ENCODE measurements around the gene GRID1.

The GRID1 gene

DNA sequence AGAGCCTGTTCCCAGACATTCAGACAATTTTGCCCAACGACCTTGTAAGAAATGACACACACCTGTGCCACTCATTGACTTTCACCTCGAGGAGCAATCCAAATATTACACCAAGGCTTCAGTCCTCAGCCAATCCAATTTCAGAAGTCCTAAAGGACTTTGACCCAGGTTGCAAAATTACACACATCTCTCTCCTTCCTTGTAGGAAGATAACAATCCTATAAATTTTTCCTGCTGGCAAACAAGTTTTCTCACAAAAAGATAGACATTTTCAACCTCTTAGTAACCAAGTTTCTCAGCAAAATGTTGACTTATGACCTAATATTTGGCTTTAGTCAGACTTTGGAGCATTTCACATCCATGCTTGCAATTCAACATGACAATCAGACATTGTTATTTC, 745.0 kb downstream of the GRID1 start:
- no peak for DNase-seq

DNA sequence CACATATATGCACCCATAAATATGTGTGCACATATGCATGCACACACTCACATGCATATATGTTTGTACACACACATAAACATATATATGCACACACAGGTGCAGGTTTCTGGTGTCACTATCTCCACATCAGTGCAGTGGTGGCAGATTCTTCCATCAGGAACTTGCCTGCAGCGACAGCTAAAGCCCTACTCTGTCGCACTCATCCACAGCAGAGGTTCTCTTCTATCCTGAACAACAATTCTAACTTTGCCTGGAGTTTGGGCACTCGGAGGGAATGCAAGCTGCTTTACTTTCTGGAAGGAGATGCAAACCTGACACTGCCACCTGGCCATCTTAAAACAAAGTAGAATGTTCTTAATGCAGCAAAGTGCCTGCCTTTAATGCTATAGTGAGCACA, 745.8 kb downstream of the GRID1 start:
- DNase-seq = no peak

GRCh38 chr10:85619832-85620231, 746.8 kb downstream of the GRID1 start:
- no peak for DNase-seq

- no peak for DNase-seq
Observed at GRCh38 chr10:85618841-85619240, 747.8 kb downstream of the GRID1 start.

- no peak for DNase-seq
Observed at GRCh38 chr10:85617751-85618546, 748.6 kb downstream of the GRID1 start.

DNA sequence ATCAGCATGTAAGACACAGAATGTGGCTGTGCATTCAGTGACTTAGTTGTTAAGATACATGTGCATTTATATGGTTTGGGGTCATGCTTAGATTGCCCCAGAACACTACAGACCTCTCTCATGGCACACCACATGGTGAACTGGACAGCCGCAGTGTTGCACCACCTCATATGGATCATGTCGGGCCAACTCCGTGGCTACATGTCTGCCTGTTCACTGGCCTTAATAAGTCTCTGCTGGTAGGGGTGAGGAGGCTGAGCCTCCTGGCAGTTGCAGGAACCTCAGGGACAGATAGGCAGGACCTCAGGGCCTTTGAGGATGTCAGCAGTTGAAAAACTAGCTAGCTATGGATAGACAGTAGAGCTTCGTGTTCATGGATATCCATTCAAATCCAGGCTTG, 751.0 kb downstream of the GRID1 start:
- DNase-seq = no peak

DNA sequence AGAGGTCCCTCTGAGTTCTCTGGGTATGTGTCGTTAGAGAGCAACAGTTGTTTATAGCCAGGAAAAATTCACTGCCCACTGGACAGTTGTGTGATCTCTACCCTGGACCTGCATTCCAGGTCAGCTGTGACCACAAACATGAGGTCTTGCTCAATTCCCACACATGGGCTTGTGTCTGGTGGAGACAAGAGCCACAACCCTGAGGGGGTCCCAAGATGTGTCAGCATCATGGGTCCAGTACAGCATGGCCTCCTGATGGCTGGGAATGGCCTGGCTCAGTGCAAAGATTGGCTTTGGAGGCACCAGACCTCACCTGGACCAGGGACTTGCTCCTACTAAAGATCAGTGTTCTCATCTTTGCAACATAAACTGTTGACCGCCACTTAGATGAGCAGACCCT, 751.6 kb downstream of the GRID1 start:
- DNase-seq = no peak

DNA sequence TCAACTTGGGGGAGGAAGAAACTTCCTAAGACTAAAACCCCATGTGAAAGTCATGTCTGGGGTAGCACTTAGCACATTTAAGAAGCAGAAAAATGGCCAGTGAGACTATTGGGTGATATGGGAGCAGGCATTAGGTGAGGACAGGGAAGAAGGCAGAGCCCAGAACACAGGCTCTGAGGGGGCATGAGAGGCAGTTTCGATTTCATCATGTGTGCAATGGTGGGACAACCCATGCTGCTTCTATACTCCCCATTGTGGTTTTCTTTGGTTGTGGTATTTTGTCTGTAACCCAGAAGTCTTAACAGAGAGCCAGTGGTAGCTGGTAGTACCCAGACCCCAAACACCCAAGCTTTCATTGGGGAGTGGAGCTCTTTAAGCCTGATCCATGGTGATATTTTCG, 752.0 kb downstream of the GRID1 start:
- no peak for DNase-seq

- no peak for DNase-seq
Observed at GRCh38 chr10:85613391-85613790, 753.2 kb downstream of the GRID1 start.

DNA sequence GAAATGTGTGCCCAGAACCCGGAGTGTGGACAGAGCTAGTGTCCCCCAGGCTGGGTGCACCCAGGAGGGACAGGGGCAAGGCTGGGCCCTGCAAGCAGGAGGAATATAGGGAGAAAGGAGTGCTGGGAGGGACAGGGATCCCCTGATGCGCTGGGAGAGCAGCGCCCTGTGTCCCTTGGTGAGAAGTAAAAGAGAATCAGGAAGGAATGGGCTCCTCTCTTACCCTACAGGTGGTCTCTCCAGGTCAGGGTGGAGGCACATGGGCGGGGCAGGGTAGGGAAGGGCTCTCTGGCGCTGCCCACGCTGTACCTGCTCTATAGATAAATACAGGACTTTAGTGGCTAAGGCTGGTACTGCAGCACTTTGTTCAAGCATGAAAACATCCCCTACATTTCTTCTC, 753.8 kb downstream of the GRID1 start:
- DNase-seq = no peak

- no peak for DNase-seq
Observed at GRCh38 chr10:85612378-85612775, 754.2 kb downstream of the GRID1 start.

DNA sequence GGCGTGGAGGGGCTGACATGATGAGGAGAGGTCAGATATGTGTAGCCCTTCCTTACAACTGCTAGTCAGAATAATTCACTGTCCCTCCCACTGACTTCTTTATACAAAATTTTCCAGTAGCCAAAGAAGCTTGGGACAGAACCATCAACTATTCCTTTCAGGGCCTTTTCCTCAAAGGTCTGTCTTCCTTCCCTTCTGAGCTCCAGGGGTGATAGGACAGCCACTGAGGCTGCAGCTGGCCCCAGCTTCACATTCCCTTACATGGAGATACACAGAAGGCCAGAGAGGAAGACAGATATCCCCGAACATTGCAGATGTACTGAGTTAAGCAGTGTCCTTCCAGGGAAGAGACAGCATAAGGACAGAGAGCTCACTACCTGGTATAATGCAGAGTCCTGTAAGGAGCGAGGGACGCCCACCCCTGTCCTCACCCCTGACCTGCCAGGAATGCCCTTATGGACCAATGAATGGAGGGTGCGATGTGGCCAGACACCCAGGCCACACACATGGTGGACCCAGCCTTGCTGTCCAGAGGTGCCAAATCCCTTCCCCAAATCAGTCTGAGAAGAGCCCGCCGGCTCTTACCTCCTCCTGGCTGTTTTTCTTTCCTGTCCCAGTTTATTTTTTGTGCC, 754.7 kb downstream of the GRID1 start:
- no peak for DNase-seq

- no peak for DNase-seq
Observed at GRCh38 chr10:85611093-85611740, 755.4 kb downstream of the GRID1 start.

- DNase-seq = no peak
Observed at GRCh38 chr10:85610381-85611092, 756.1 kb downstream of the GRID1 start.

DNA sequence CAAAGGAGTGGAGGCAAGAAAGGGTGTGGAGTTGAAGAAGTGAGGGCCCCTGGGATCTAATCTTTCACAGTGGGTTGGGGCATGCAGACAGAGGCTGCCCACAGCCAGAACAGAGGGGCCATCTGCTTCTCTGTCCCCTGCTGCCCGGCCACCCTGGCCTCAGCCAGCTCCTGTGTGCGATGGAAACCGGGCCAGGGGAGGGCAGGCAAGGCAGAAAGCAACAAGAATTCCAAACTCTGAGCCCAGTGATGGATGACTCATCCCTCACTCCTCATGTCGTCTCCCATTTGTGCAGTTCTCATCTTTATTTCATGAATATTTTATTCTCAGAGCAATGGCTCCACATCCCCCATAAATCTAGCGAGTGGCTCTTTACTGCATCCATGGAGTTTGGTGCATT, 757.1 kb downstream of the GRID1 start:
- DNase-seq = no peak

- no peak for DNase-seq
Observed at GRCh38 chr10:85608706-85609105, 757.9 kb downstream of the GRID1 start.

GRCh38 chr10:85607043-85607695, 759.4 kb downstream of the GRID1 start:
- DNase-seq = no peak

DNA sequence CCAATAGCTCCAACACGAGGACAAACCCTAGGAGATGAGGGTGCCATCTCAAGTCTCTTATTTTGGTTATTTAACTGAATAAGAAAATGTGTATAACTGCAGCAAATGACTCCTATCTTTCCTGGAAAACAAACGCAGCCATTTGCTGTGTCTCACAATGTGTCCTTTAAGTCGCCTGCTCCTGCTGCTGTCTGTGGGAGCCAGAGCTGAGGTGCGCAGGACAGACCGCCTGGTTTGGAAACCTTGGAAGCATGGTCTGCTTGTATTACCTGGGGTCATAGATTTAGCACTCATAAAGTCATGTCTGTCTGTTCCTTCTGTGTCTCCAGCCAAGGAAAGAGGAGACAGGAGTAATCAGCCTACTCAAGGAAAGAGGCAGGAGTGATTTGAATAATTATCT, 760.2 kb downstream of the GRID1 start:
- DNase-seq = no peak

- DNase-seq = no peak
Observed at GRCh38 chr10:85604884-85605283, 761.7 kb downstream of the GRID1 start.

- DNase-seq = no peak
Observed at GRCh38 chr10:85604136-85604725, 762.4 kb downstream of the GRID1 start.

GRCh38 chr10:85603151-85603940, 763.2 kb downstream of the GRID1 start:
- no peak for DNase-seq

GRCh38 chr10:85602713-85603112, 763.9 kb downstream of the GRID1 start:
- no peak for DNase-seq

Measured in NCI-H2107 (cell line).